ENCODE results near the gene NSDHL. TPM values are rescaled to one million over a fixed set of nuclear protein-coding genes. Genes with fewer than 3 reads are reported as not detected.
"Not testable (repeated sequence)": the region's sequence is repeated elsewhere in the genome, so short reads cannot be mapped to it uniquely, and the experiment has no call there.

The NSDHL gene
- total RNA-seq (1 to 10 TPM; 6.5 to 7.1 TPM), polyA plus RNA-seq (10 to 100 TPM; 15.8 to 20.3 TPM)

DNA sequence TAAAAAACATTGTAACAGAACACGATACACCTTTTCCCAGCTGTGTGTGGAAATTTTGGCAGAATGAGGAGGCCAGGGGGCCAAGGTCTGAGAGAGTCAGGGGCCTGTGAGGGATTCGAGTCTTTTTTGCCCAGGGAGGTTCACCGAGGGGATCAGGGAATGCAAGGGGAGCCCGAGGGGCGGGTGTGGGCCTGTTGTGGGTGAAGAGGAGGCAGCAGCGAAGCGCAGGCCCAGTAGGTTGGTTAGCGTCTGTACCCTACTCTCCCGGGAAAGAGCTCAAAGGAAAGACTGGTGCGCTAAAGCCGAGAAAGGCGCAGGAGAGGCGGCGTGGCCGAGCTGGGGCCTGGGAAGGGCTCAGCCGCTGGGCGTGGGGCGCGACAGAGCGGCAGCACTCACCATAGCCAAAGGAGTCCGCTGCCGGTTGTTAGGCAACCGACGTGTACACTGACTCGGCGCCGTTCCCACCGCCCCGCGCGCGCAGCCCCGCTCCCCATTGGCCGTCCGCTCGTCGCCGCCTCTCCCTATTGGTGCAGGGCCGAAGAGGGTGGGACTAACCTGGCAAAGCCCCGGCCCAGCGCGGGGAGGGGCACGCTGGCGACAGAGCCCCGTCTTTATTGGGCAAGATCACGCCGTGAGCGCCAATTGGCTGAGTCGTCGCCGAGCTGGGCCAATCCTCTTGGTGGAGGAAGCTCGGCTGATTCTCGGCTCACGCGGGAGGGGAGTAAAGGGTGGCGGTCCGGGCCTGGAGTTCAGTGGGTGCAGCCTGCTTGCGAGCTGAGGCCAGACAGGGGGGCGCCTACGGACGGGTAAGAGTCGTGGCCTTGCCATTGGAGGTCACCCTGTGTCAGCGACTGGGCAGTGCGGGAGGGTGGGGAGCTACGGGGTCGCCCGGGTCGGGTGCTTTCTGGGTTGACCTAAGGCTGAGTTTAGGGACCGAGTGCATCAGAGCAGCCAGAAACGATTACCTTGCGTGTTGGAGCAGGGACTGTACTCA lies at the start of gene NSDHL, which contains the start of gene CETN2:
TSS of gene NSDHL (plus strand) at position 752 of the 994 bp plus-strand sequence. CDS start 15,262 bp downstream, outside the sequence.
TSS of gene CETN2 (minus strand) at position 446 of the 994 bp plus-strand sequence. CDS start at position 399, 47 bp downstream.
- Histone ChIP-seq H3K27me3 (ENCODE audit: insufficient read depth, low read length) (no peaks in the 10 kb centered on the region), H3K36me3 (ENCODE audit: insufficient read depth, low read length) (no peaks in the 10 kb centered on the region), H3K27ac (ENCODE audit: low read depth, low read length) (peak within 1 kb of the TSS; percentile 77), H3K4me1 (ENCODE audit: insufficient read depth, low read length) (peaks cover 20% of the 10 kb centered on the region), H3K4me3 (ENCODE audit: low read length in 2 of 2) (peak within 1 kb of the TSS; percentile 69 to 70), H3K9me3 (ENCODE audit: control insufficient read depth in 1 of 2, low read length in 2 of 2) (no peaks in the 10 kb centered on the region)
- Mint-ChIP-seq H3K27ac (peak within 1 kb of the TSS; percentile 83 to 98 (median 96)), H3K27me3 (no peaks in the 10 kb centered on the region), H3K4me1 (peaks cover 12 to 31% (median 22%) of the 10 kb centered on the region in 4 donors), H3K4me3 (peak within 1 kb of the TSS; percentile 89 to 97 (median 94)), H3K36me3 (peaks cover 3 to 17% of the 10 kb centered on the region in 2 donors), H3K9me3 (peaks cover 0 to 5% (median 0%) of the 10 kb centered on the region in 8 donors)
- ChIA-PET POLR2A (ENCODE audit: partially characterized antibody) (interaction anchor here (1.0 kb wide), 1 partner anchor 1434 kb away, joined by 3 read pairs; no protein-coding TSS in a partner anchor), CTCF (ENCODE audit: partially characterized antibody) (interaction anchor here (1.2 to 1.4 kb wide), 2 partner anchors 9 to 11 kb away, joined by 4 to 6 read pairs; no protein-coding TSS in a partner anchor)
- peak; percentile 94 to 95 (median 94) for DNase-seq
- intact Hi-C loops (cut with micrococcal nuclease) = loop anchor here (2.0 to 10.0 kb wide), 2 partner anchors 110 to 504 kb away; partner anchors contain the start of gene ZNF275

DNA sequence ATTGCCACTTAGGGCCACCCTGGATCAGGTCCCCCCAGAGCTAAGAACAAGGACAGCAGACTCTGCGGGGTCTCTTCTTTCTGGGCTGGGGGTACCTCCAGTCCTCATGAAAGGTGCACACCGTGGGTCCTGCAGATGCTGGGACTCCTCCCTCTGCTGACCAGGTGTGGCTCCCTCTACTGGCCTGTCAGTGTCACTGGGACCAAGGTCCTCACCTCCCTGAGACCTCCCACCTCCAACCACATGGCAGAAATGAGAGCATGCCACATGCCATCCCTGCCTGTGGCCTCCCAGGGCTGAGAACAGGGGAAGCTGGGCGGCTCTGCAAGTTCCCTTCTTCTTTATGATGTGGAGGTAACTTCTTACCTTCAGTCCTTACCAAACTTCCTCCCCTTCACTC lies 43.8 kb upstream of the NSDHL start:
- H3K27me3 ChIP-seq (ENCODE audit: insufficient read depth, low read length); H3K9me3 Mint-ChIP-seq; DNase-seq; CTCF ChIA-PET (ENCODE audit: partially characterized antibody); H3K4me1 Mint-ChIP-seq; H3K4me3 ChIP-seq (ENCODE audit: low read length in 2 of 2); POLR2A ChIA-PET (ENCODE audit: partially characterized antibody); H3K27me3 Mint-ChIP-seq; H3K4me1 ChIP-seq (ENCODE audit: insufficient read depth, low read length); H3K36me3 ChIP-seq (ENCODE audit: insufficient read depth, low read length); H3K9me3 ChIP-seq (ENCODE audit: control insufficient read depth in 1 of 2, low read length in 2 of 2); H3K27ac Mint-ChIP-seq; intact Hi-C loops (cut with micrococcal nuclease); H3K4me3 Mint-ChIP-seq; H3K36me3 Mint-ChIP-seq; H3K27ac ChIP-seq (ENCODE audit: low read depth, low read length): not testable (repeated sequence)

DNA sequence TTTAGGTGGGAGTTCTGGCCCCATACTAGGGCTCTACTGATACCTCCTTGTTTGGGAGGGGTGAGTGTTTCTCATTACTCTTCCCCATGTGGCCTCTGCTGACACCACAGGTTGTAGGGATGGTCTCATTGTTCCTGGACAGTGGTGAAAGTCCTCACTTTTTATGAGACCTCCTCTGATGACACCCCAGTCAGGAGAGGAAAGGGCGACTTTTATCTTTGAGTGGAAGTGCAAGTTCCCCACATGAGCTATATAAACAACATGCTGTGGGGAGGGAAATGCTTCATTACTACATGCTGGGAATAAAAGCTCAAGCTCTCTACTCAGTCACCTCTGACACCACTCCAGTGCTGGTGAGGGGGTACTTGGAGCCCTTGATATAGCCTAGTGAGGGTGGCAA lies 31.9 kb upstream of the NSDHL start:
- Mint-ChIP-seq H3K9me3 (peaks cover 0 to 6% (median 0%) of the 10 kb centered on the region in 8 donors), H3K36me3 (no peaks in the 10 kb centered on the region), H3K4me3 (no peak overlapping the region), H3K27me3 (peaks cover 0 to 1% of the 10 kb centered on the region in 2 donors), H3K27ac (no peak overlapping the region), H3K4me1 (no peaks in the 10 kb centered on the region)
- Histone ChIP-seq H3K9me3 (ENCODE audit: control insufficient read depth in 1 of 2, low read length in 2 of 2) (no peaks in the 10 kb centered on the region), H3K27me3 (ENCODE audit: insufficient read depth, low read length) (no peaks in the 10 kb centered on the region), H3K36me3 (ENCODE audit: insufficient read depth, low read length) (no peaks in the 10 kb centered on the region), H3K4me1 (ENCODE audit: insufficient read depth, low read length) (no peaks in the 10 kb centered on the region), H3K27ac (ENCODE audit: low read depth, low read length) (no peak overlapping the region), H3K4me3 (ENCODE audit: low read length in 2 of 2) (no peak overlapping the region)
- intact Hi-C loops (cut with micrococcal nuclease) = no loop called here
- no peak for DNase-seq
- ChIA-PET CTCF (ENCODE audit: partially characterized antibody) (no interaction called here), POLR2A (ENCODE audit: partially characterized antibody) (no interaction called here)

DNA sequence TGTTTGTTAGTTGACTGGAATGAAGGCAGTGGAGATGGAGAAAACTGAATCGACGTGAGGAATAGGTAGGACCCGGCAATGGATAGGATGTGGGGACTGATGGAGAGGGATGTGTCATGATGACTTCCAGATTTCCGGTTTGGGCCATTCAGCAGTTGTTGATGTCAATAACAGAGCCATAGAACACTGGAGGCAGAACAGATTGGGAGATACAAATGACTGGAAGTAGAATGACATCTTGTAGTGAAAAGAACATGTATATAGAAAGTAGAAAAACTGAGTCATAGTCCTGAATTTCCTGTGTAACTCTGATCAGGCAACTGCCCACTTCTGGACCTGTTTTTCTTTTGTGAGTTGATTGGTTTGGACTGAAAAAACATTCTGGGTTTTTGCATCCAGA lies 24.8 kb upstream of the NSDHL start:
- POLR2A ChIA-PET (ENCODE audit: partially characterized antibody) = no interaction called here

DNA sequence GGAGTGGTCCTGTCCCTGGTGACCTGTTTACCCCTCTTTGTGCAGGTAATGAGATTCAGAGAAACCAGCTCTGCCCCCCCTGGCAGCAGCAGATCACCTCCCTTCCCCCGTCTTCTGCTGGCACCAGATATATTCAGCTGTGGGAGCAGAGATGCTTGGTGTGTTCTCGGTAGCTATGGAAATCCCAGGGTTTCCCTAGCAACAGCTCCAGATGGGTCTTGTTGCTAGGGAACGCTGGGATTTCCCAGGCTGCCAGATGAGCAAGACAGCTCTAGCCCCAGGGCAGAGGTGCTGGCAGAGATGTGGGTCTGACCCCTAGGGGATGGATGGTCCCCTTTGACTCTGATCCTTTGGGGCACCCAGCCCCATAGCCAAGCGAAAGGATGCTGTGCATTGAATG lies 20.5 kb upstream of the NSDHL start:
- Histone ChIP-seq H3K4me3 (ENCODE audit: low read length in 2 of 2) (no peak overlapping the region), H3K36me3 (ENCODE audit: insufficient read depth, low read length) (no peaks in the 10 kb centered on the region), H3K27ac (ENCODE audit: low read depth, low read length) (no peak overlapping the region), H3K27me3 (ENCODE audit: insufficient read depth, low read length) (no peaks in the 10 kb centered on the region), H3K4me1 (ENCODE audit: insufficient read depth, low read length) (no peaks in the 10 kb centered on the region), H3K9me3 (ENCODE audit: control insufficient read depth in 1 of 2, low read length in 2 of 2) (no peaks in the 10 kb centered on the region)
- POLR2A ChIA-PET (ENCODE audit: partially characterized antibody) = no interaction called here
- no peak for DNase-seq
- CTCF ChIA-PET (ENCODE audit: partially characterized antibody) = no interaction called here
- intact Hi-C loops (cut with micrococcal nuclease) = no loop called here
- H3K9me3 Mint-ChIP-seq = no peaks in the 10 kb centered on the region
- H3K4me3 Mint-ChIP-seq = no peak overlapping the region
- peaks cover 0 to 12% (median 6%) of the 10 kb centered on the region in 4 donors for H3K4me1 Mint-ChIP-seq
- no peaks in the 10 kb centered on the region for H3K36me3 Mint-ChIP-seq
- no peak overlapping the region for H3K27ac Mint-ChIP-seq
- peaks cover 0 to 3% of the 10 kb centered on the region in 2 donors for H3K27me3 Mint-ChIP-seq

More for the DNA sequence above, 24.8 kb upstream of the NSDHL start:
- Mint-ChIP-seq H3K27ac (no peak overlapping the region), H3K36me3 (no peaks in the 10 kb centered on the region), H3K4me3 (no peak overlapping the region), H3K27me3 (peaks cover 0 to 3% of the 10 kb centered on the region in 2 donors), H3K9me3 (no peaks in the 10 kb centered on the region), H3K4me1 (no peaks in the 10 kb centered on the region)
- no peak overlapping the region for H3K4me3 ChIP-seq (ENCODE audit: low read length in 2 of 2)
- no peak for DNase-seq
- CTCF ChIA-PET (ENCODE audit: partially characterized antibody) = no interaction called here
- H3K27me3 ChIP-seq (ENCODE audit: insufficient read depth, low read length) = no peaks in the 10 kb centered on the region
- no peaks in the 10 kb centered on the region for H3K4me1 ChIP-seq (ENCODE audit: insufficient read depth, low read length)
- H3K27ac ChIP-seq (ENCODE audit: low read depth, low read length) = no peak overlapping the region
- no peaks in the 10 kb centered on the region for H3K36me3 ChIP-seq (ENCODE audit: insufficient read depth, low read length)
- intact Hi-C loops (cut with micrococcal nuclease) = no loop called here
- H3K9me3 ChIP-seq (ENCODE audit: control insufficient read depth in 1 of 2, low read length in 2 of 2) = no peaks in the 10 kb centered on the region

DNA sequence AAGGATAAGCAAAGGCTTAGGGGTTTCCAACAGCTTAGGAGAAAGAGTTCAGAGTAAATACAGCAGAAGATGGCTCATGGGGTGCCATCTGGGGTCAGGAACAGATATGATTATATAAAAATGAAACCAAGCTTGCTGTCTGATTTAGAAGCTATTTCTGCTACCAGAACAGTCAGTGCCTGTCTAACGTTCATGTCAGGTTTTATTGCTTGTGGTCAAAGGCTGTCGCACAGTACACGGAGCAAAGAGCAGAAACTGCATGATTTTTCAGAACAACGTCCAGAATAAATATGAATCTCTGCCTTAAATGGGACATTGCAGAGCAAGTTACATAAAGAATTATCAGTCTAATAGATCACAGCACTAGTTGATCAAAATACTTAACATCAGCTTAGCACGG lies 17.7 kb upstream of the NSDHL start:
- intact Hi-C loops (cut with micrococcal nuclease) = no loop called here
- no peaks in the 10 kb centered on the region for H3K9me3 Mint-ChIP-seq
- no peak overlapping the region for H3K4me3 Mint-ChIP-seq
- Histone ChIP-seq H3K27me3 (ENCODE audit: insufficient read depth, low read length) (no peaks in the 10 kb centered on the region), H3K36me3 (ENCODE audit: insufficient read depth, low read length) (no peaks in the 10 kb centered on the region), H3K9me3 (ENCODE audit: control insufficient read depth in 1 of 2, low read length in 2 of 2) (no peaks in the 10 kb centered on the region), H3K4me3 (ENCODE audit: low read length in 2 of 2) (no peak overlapping the region), H3K27ac (ENCODE audit: low read depth, low read length) (no peak overlapping the region), H3K4me1 (ENCODE audit: insufficient read depth, low read length) (no peaks in the 10 kb centered on the region)
- no peak overlapping the region for H3K27ac Mint-ChIP-seq
- ChIA-PET CTCF (ENCODE audit: partially characterized antibody) (no interaction called here), POLR2A (ENCODE audit: partially characterized antibody) (no interaction called here)
- no peak for DNase-seq
- H3K27me3 Mint-ChIP-seq = peaks cover 0 to 3% of the 10 kb centered on the region in 2 donors
- peaks cover 0 to 12% (median 6%) of the 10 kb centered on the region in 4 donors for H3K4me1 Mint-ChIP-seq
- H3K36me3 Mint-ChIP-seq = no peaks in the 10 kb centered on the region

DNA sequence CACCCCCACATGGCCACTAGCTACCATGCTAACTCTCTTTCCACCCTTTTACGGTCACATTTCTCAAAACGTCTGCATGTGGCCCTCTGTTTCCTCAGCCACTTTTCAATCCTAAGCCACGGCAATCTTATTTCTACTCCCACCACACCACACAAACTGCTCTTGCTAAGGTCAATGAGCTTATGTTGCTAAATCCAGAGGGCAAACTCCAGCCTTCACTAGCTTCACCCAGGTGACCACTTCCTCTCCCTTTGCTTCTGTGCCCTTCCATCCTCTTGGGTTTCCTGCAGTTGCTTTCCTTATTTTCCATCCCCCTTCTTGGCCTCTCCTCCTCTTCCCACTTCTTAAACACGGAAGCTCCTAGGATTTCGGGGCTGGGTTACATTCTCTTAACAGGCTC lies 16.8 kb upstream of the NSDHL start:
- Histone ChIP-seq H3K27ac (ENCODE audit: low read depth, low read length) (no peak overlapping the region), H3K36me3 (ENCODE audit: insufficient read depth, low read length) (no peaks in the 10 kb centered on the region), H3K27me3 (ENCODE audit: insufficient read depth, low read length) (no peaks in the 10 kb centered on the region), H3K4me3 (ENCODE audit: low read length in 2 of 2) (no peak overlapping the region), H3K4me1 (ENCODE audit: insufficient read depth, low read length) (no peaks in the 10 kb centered on the region), H3K9me3 (ENCODE audit: control insufficient read depth in 1 of 2, low read length in 2 of 2) (no peaks in the 10 kb centered on the region)
- intact Hi-C loops (cut with micrococcal nuclease) = no loop called here
- ChIA-PET POLR2A (ENCODE audit: partially characterized antibody) (no interaction called here), CTCF (ENCODE audit: partially characterized antibody) (no interaction called here)
- Mint-ChIP-seq H3K9me3 (no peaks in the 10 kb centered on the region), H3K27ac (no peak overlapping the region), H3K4me1 (peaks cover 0 to 12% (median 6%) of the 10 kb centered on the region in 4 donors), H3K36me3 (no peaks in the 10 kb centered on the region), H3K27me3 (peaks cover 0 to 2% of the 10 kb centered on the region in 2 donors), H3K4me3 (no peak overlapping the region)
- no peak for DNase-seq

All from CD4-positive, alpha-beta memory T cell (primary cell).